ENCODE data around the gene DDA1. TPM values are rescaled to one million over a fixed set of nuclear protein-coding genes. Genes with fewer than 3 reads are reported as not detected.
"Not testable (repeated sequence)": the region's sequence is repeated elsewhere in the genome, so short reads cannot be mapped to it uniquely, and the experiment has no call there.

The DDA1 gene
- total RNA-seq, 4 donors from 2014 or later: 20.6 to 98.1 (median 22.0) TPM

- no peaks in the 10 kb centered on the region for H3K4me1 ChIP-seq
- no peak overlapping the region for H3K27ac ChIP-seq
- no peak overlapping the region for H3K4me3 ChIP-seq
- H3K36me3 ChIP-seq: no peaks in the 10 kb centered on the region
- H3K9me3 ChIP-seq: no peaks in the 10 kb centered on the region
- intact Hi-C loops (cut with DNase I; ENCODE audit: low total_unique reads) (loop anchor here (1.0 kb wide), 1 partner anchor 29 kb away; no protein-coding TSS in a partner anchor), in situ Hi-C loops (cut with MboI; ENCODE audit: low pct_ligation_motif_present in 1 of 4, low pct_unique_long_range_greater_than_20kb in 1 of 4, low sequenced_read_pairs in 3 of 4) (no loop called here)
- TF ChIP-seq CTCF (IDR thresholded peaks at IDR 0.05) (no peak), POLR2A (IDR thresholded peaks at IDR 0.05) (no peak), POLR2AphosphoS5 (IDR thresholded peaks at IDR 0.05) (no peak), EP300 (IDR thresholded peaks at IDR 0.05; ENCODE audit: low read depth) (no peak)
- WGBS, 2 donors (ENCODE audit: low coverage in 1 of 2): 81 to 100% methylated on average over 1 to 6 of the region's 6 CpGs
- DNase-seq: no peak
- no peaks in the 10 kb centered on the region for H3K27me3 ChIP-seq
These were observed 50.8 kb downstream of the DDA1 start for GRCh38 chr19:17359905-17360800.

GRCh38 chr19:17363852-17364605, 54.7 kb downstream of the DDA1 start:
- H3K36me3 ChIP-seq; H3K4me1 ChIP-seq; intact Hi-C loops (cut with DNase I; ENCODE audit: low total_unique reads); H3K27me3 ChIP-seq; H3K9me3 ChIP-seq; H3K27ac ChIP-seq; DNase-seq; in situ Hi-C loops (cut with MboI; ENCODE audit: low pct_ligation_motif_present in 1 of 4, low pct_unique_long_range_greater_than_20kb in 1 of 4, low sequenced_read_pairs in 3 of 4); H3K4me3 ChIP-seq: not testable (repeated sequence)
- WGBS, 2 donors (ENCODE audit: low coverage in 1 of 2): 85 to 95% methylated on average over 4 to 20 of the region's 20 CpGs

GRCh38 chr19:17365361-17365760, 56.0 kb downstream of the DDA1 start:
- 84 to 95% methylated on average over 12 to 22 of the region's 22 CpGs for WGBS, 2 donors (ENCODE audit: low coverage in 1 of 2)
- TF ChIP-seq POLR2AphosphoS5 (IDR thresholded peaks at IDR 0.05) (no peak), EP300 (IDR thresholded peaks at IDR 0.05; ENCODE audit: low read depth) (no peak), POLR2A (IDR thresholded peaks at IDR 0.05) (no peak), CTCF (IDR thresholded peaks at IDR 0.05) (no peak)
- in situ Hi-C loops (cut with MboI; ENCODE audit: low pct_ligation_motif_present in 1 of 4, low pct_unique_long_range_greater_than_20kb in 1 of 4, low sequenced_read_pairs in 3 of 4): no loop called here
- Histone ChIP-seq H3K27ac (no peak overlapping the region), H3K4me3 (no peak overlapping the region), H3K4me1 (no peaks in the 10 kb centered on the region), H3K36me3 (no peaks in the 10 kb centered on the region), H3K9me3 (no peaks in the 10 kb centered on the region), H3K27me3 (no peaks in the 10 kb centered on the region)
- intact Hi-C loops (cut with DNase I; ENCODE audit: low total_unique reads): no loop called here
- no peak for DNase-seq

GRCh38 chr19:17370026-17370587, 60.7 kb downstream of the DDA1 start:
- H3K4me3 ChIP-seq: no peak overlapping the region
- H3K36me3 ChIP-seq: no peaks in the 10 kb centered on the region
- intact Hi-C loops (cut with DNase I; ENCODE audit: low total_unique reads): no loop called here
- TF ChIP-seq CTCF (IDR thresholded peaks at IDR 0.05) (no peak), POLR2A (IDR thresholded peaks at IDR 0.05) (no peak), POLR2AphosphoS5 (IDR thresholded peaks at IDR 0.05) (peak in 1 of 3 donors; percentile 10), EP300 (IDR thresholded peaks at IDR 0.05; ENCODE audit: low read depth) (no peak)
- peak overlapping the region in 2 of 4 donors; percentile 23 to 53 for H3K27ac ChIP-seq
- WGBS, 2 donors (ENCODE audit: low coverage in 1 of 2): 17 to 35% methylated on average over 6 to 8 of the region's 8 CpGs
- in situ Hi-C loops (cut with MboI; ENCODE audit: low pct_ligation_motif_present in 1 of 4, low pct_unique_long_range_greater_than_20kb in 1 of 4, low sequenced_read_pairs in 3 of 4): no loop called here
- H3K4me1 ChIP-seq: no peaks in the 10 kb centered on the region
- no peaks in the 10 kb centered on the region for H3K9me3 ChIP-seq
- no peak for DNase-seq
- no peaks in the 10 kb centered on the region for H3K27me3 ChIP-seq

Other genes starting within 250 kb of the DDA1 start
- gene HAUS8, start 234.1 kb upstream of the DDA1 start, total RNA-seq: 10 to 100 TPM in 2 of 4 donors, 1 to 10 TPM in 2; 4.4 to 13.8 (median 10.3) TPM
- gene MYO9B, start 233.8 kb upstream of the DDA1 start, total RNA-seq: 100 to 1,000 TPM; 102 to 246 (median 151) TPM
- 10 to 100 TPM; 18.3 to 30.7 (median 24.5) TPM for gene USE1, start 94.2 kb upstream of the DDA1 start, total RNA-seq
- 10 to 100 TPM in 3 of 4 donors, 1 to 10 TPM in 1; 4.8 to 42.6 (median 29.9) TPM for gene OCEL1, start 83.3 kb upstream of the DDA1 start, total RNA-seq
- 100 to 1,000 TPM; 156 to 362 (median 206) TPM for gene NR2F6, start 63.6 kb upstream of the DDA1 start, total RNA-seq
- 1 to 10 TPM in 1 of 4 donors, under 1 TPM in 2, not detected in 1; 0.79 to 1.2 (median 0.96) TPM for gene USHBP1, start 44.8 kb upstream of the DDA1 start, total RNA-seq
- gene BABAM1, start 42.1 kb upstream of the DDA1 start, total RNA-seq: 100 to 1,000 TPM in 1 of 4 donors, 10 to 100 TPM in 3; 56.2 to 364 (median 80.2) TPM
- under 1 TPM in 2 of 4 donors, not detected in 2; 0.20 to 0.48 TPM for gene ANKLE1, start 27.7 kb upstream of the DDA1 start, total RNA-seq
- 10 to 100 TPM in 1 of 4 donors, 1 to 10 TPM in 3; 6.0 to 14.1 (median 9.1) TPM for gene ABHD8, start 6.1 kb upstream of the DDA1 start, total RNA-seq
- gene MRPL34, start 3.7 kb upstream of the DDA1 start, total RNA-seq: 100 to 1,000 TPM; 243 to 390 (median 272) TPM
- 10 to 100 TPM in 2 of 4 donors, 1 to 10 TPM in 2; 6.7 to 73.0 (median 10.3) TPM for gene ANO8, start 25.3 kb downstream of the DDA1 start, total RNA-seq
- gene GTPBP3, start 28.0 kb downstream of the DDA1 start, total RNA-seq: 100 to 1,000 TPM in 1 of 4 donors, 10 to 100 TPM in 3; 24.7 to 206 (median 30.5) TPM
- 10 to 100 TPM in 3 of 4 donors, 1 to 10 TPM in 1; 3.0 to 37.0 (median 19.2) TPM for gene PLVAP, start 67.8 kb downstream of the DDA1 start, total RNA-seq
- gene CCDC194, start 84.6 kb downstream of the DDA1 start, total RNA-seq: not detected
- 10 to 100 TPM in 3 of 4 donors, 1 to 10 TPM in 1; 5.6 to 39.2 (median 19.9) TPM for gene BST2, start 96.1 kb downstream of the DDA1 start, total RNA-seq
- 10 to 100 TPM; 22.9 to 84.2 (median 83.1) TPM for gene MVB12A, start 110.5 kb downstream of the DDA1 start, total RNA-seq
- under 1 TPM in 1 of 4 donors, not detected in 3; 0.48 TPM for gene TMEM221, start 139.1 kb downstream of the DDA1 start, total RNA-seq
- gene NXNL1, start 151.4 kb downstream of the DDA1 start, total RNA-seq: not detected
- gene SLC27A1, start 161.0 kb downstream of the DDA1 start, total RNA-seq: 10 to 100 TPM in 1 of 4 donors, 1 to 10 TPM in 3; 4.0 to 11.1 (median 7.0) TPM
- 100 to 1,000 TPM in 3 of 4 donors, 10 to 100 TPM in 1; 90.4 to 146 (median 117) TPM for gene PGLS, start 202.1 kb downstream of the DDA1 start, total RNA-seq
- 10 to 100 TPM; 38.6 to 78.6 (median 54.7) TPM for gene COLGALT1, start 246.1 kb downstream of the DDA1 start, total RNA-seq

Measured in transverse colon (tissue), 4 donors.